ENCODE results near the gene RUBCNL. TPM values are rescaled to one million over a fixed set of nuclear protein-coding genes. Genes with fewer than 3 reads are reported as not detected.

RUBCNL gene
- total and polyA plus RNA-seq, 9 of the 15 experiments (the other 6 are each of a cell fraction or from before 2014, with no cell fraction given), result 0.04 to 0.35 (median 0.12) TPM; not detected in 3

DNA sequence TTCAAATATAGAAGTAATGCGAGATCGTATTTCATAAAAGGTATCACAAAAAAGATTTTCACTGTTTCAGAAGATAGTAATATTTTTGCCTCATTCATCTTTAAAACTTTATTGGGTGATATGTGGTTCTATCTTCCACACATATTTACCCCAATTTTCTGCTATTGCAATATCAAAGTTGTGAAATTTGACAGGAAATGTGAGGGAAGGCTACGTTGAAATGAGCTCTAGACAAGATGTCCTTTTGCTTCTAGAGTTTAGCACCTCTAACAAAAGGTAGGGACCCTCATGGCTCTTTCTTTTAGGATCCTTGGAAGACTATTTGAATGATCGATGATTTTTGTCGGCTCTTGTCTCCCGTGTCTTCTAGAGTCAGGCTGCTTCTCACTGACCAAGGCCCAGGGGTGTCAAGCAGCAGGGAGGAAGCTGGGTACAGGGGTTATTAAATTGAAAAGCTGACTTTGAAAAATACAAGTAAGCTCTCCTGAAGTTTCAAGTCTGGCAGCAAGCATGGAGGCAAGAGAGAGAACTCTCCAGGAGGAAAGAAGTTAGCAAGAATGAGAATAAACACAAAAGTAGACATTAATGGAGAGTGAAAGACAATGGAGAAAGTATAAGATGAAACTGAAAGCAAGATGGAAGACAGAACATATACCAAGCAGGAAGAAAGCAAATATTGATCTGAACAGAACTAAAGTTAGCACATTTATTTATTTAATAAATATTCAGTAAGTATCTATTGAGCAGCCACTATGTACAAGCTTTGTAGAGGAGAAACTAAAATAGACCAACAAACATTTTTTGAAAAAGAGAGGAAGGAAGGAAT lies 73.4 kb downstream of the RUBCNL start (continued):
- TF ChIP-seq, protein P1, sequence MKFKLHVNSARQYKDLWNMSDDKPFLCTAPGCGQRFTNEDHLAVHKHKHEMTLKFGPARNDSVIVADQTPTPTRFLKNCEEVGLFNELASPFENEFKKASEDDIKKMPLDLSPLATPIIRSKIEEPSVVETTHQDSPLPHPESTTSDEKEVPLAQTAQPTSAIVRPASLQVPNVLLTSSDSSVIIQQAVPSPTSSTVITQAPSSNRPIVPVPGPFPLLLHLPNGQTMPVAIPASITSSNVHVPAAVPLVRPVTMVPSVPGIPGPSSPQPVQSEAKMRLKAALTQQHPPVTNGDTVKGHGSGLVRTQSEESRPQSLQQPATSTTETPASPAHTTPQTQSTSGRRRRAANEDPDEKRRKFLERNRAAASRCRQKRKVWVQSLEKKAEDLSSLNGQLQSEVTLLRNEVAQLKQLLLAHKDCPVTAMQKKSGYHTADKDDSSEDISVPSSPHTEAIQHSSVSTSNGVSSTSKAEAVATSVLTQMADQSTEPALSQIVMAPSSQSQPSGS (CRISPR knock-in tag; IDR thresholded peaks at IDR 0.05), result no peak
- TF ChIP-seq NFYB (IDR thresholded peaks at IDR 0.05; ENCODE audit: extremely low read depth, insufficient read length), result no peak
- no peak for TF ChIP-seq HDAC6 (IDR thresholded peaks at IDR 0.05; ENCODE audit: low read depth, low read length)
- TF ChIP-seq, protein P2, sequence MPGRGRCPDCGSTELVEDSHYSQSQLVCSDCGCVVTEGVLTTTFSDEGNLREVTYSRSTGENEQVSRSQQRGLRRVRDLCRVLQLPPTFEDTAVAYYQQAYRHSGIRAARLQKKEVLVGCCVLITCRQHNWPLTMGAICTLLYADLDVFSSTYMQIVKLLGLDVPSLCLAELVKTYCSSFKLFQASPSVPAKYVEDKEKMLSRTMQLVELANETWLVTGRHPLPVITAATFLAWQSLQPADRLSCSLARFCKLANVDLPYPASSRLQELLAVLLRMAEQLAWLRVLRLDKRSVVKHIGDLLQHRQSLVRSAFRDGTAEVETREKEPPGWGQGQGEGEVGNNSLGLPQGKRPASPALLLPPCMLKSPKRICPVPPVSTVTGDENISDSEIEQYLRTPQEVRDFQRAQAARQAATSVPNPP (IDR thresholded peaks at IDR 0.05; ENCODE audit: borderline replicate concordance, insufficient read depth, insufficient read length), result no peak
- TF ChIP-seq, protein P3, sequence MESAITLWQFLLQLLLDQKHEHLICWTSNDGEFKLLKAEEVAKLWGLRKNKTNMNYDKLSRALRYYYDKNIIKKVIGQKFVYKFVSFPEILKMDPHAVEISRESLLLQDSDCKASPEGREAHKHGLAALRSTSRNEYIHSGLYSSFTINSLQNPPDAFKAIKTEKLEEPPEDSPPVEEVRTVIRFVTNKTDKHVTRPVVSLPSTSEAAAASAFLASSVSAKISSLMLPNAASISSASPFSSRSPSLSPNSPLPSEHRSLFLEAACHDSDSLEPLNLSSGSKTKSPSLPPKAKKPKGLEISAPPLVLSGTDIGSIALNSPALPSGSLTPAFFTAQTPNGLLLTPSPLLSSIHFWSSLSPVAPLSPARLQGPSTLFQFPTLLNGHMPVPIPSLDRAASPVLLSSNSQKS (CRISPR knock-in tag; IDR thresholded peaks at IDR 0.05), result no peak
- no peak for TF ChIP-seq SRSF3 (IDR thresholded peaks at IDR 0.05; ENCODE audit: insufficient read depth, low read length)
- no peak for TF ChIP-seq U2AF1 (optimal IDR thresholded peaks at IDR 0.05; ENCODE audit: low read depth, low read length)
- TF ChIP-seq, protein P4, sequence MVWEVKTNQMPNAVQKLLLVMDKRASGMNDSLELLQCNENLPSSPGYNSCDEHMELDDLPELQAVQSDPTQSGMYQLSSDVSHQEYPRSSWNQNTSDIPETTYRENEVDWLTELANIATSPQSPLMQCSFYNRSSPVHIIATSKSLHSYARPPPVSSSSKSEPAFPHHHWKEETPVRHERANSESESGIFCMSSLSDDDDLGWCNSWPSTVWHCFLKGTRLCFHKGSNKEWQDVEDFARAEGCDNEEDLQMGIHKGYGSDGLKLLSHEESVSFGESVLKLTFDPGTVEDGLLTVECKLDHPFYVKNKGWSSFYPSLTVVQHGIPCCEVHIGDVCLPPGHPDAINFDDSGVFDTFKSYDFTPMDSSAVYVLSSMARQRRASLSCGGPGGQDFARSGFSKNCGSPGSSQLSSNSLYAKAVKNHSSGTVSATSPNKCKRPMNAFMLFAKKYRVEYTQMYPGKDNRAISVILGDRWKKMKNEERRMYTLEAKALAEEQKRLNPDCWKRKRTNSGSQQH (CRISPR knock-in tag; IDR thresholded peaks at IDR 0.05), result no peak
- no peak for TF ChIP-seq ZC3H11A (IDR thresholded peaks at IDR 0.05; ENCODE audit: low read depth, low read length)
- TF ChIP-seq MAFF (IDR thresholded peaks at IDR 0.05; ENCODE audit: low read length), result no peak
- no peak for TF ChIP-seq COPS2 (conservative IDR thresholded peaks at IDR 0.05)

All from K562 (cell line).